Mesendoderm (in vitro differentiated cells): ENCODE results near the gene RSPH1.

Experiments
- DNase-seq: peaks from one replicate; pipeline ENCODE4 v3.0.0; 2013
- H2AK5ac ChIP-seq: 2 replicates; pipeline ENCODE4 v1.6.1; 2013; ENCODE audit warnings: low read length, inconsistent platforms
- H2BK120ac ChIP-seq: 2 replicates; pipeline ENCODE4 v1.6.1; 2013; ENCODE audit warnings: low read depth, mild to moderate bottlenecking, low read length, moderate library complexity, mixed read lengths
- H2BK15ac ChIP-seq: replicated peaks from 2 replicates; pipeline ENCODE4 v1.6.1; 2013; ENCODE audit warnings: low read depth, mild to moderate bottlenecking, moderate library complexity
- H2BK5ac ChIP-seq: 2 replicates; pipeline ENCODE4 v1.6.1; 2013; ENCODE audit warnings: low read length, inconsistent platforms
- H3K18ac ChIP-seq: 2 replicates; pipeline ENCODE4 v1.6.1; 2013; ENCODE audit warnings: mild to moderate bottlenecking, low read length, mixed read lengths
- H3K23ac ChIP-seq: one replicate; pipeline ENCODE4 v1.6.1; 2013; ENCODE audit warnings: low read length
- H3K27ac ChIP-seq: 2 replicates; pipeline ENCODE4 v1.5.1; 2013; ENCODE audit warnings: low read depth, mild to moderate bottlenecking, inconsistent platforms, low read length, moderate library complexity
- H3K27me3 ChIP-seq: 2 replicates; pipeline ENCODE4 v1.6.1; 2013; ENCODE audit warnings: low read length, control low read depth, mild to moderate bottlenecking, inconsistent platforms; ENCODE audit not compliant: insufficient read depth, poor library complexity
- H3K36me3 ChIP-seq: 2 replicates; pipeline ENCODE4 v1.6.1; 2013; ENCODE audit warnings: low read length, inconsistent platforms; ENCODE audit not compliant: control insufficient read depth, insufficient read depth
- H3K4ac ChIP-seq: one replicate; pipeline ENCODE4 v1.6.1; 2013; ENCODE audit warnings: low read depth, mild to moderate bottlenecking, low read length, moderate library complexity
- H3K4me1 ChIP-seq: 2 replicates; pipeline ENCODE4 v1.6.1; 2013; ENCODE audit warnings: low read depth, low read length, inconsistent platforms; ENCODE audit not compliant: control insufficient read depth
- H3K4me2 ChIP-seq: 2 replicates; pipeline ENCODE4 v1.6.1; 2013; ENCODE audit warnings: low read length
- H3K4me3 ChIP-seq: 2 replicates; pipeline ENCODE4 v1.5.1; 2013; ENCODE audit warnings: mild to moderate bottlenecking, low read length
- H3K56ac ChIP-seq: one replicate; pipeline ENCODE4 v1.6.1; 2013; ENCODE audit warnings: low read length
- H3K79me1 ChIP-seq: 2 replicates; pipeline ENCODE4 v1.6.1; 2013; ENCODE audit warnings: low read length, inconsistent platforms
- H3K79me2 ChIP-seq: 2 replicates; pipeline ENCODE4 v1.6.1; 2013; ENCODE audit warnings: mild to moderate bottlenecking, low read length; ENCODE audit not compliant: control insufficient read depth, insufficient read depth
- H3K9ac ChIP-seq: 2 replicates; pipeline ENCODE4 v1.6.1; 2013; ENCODE audit warnings: low read length, inconsistent platforms
- H4K5ac ChIP-seq: one replicate; pipeline ENCODE4 v1.6.1; 2013; ENCODE audit warnings: low read length
- H4K8ac ChIP-seq: one replicate; pipeline ENCODE4 v1.6.1; 2013; ENCODE audit warnings: low read depth, mild to moderate bottlenecking, control low read depth, low read length, moderate library complexity
- WGBS: extraction: QIAGEN DNeasy Blood & Tissue Kit; methylation state at CpG from one replicate; pipeline ENCODE4 v1.1.7; 2013; ENCODE audit warnings: low lambda C conversion rate, missing lambda C conversion rate; ENCODE audit not compliant: insufficient coverage; ENCODE audit errors: extremely low coverage; 5-methylcytosine and 5-hydroxymethylcytosine counted together

Gene RSPH1

GRCh38 chr21:42460391-42461184, 35.4 kb downstream of the RSPH1 start:
- Histone ChIP-seq H3K4me2 (no peak overlapping the region), H3K4ac (no peak overlapping the region), H3K27me3 (no peaks in the 10 kb centered on the region), H4K8ac (no peak overlapping the region), H3K18ac (no peak overlapping the region), H3K27ac (no peak overlapping the region), H4K5ac (no peak overlapping the region), H2BK15ac (no peak overlapping the region), H3K23ac (no peak overlapping the region), H3K79me2 (no peaks in the 10 kb centered on the region), H3K36me3 (no peaks in the 10 kb centered on the region), H3K79me1 (no peaks in the 10 kb centered on the region), H3K9ac (no peak overlapping the region), H3K56ac (no peak overlapping the region), H2BK120ac (no peak overlapping the region), H2AK5ac (peak overlapping the region; percentile 23), H2BK5ac (no peak overlapping the region), H3K4me1 (peaks cover 12% of the 10 kb centered on the region), H3K4me3 (no peak overlapping the region)
- no CpG with 5 or more reads among the region's 14 CpGs for WGBS
- DNase-seq: peak; percentile 78

- Histone ChIP-seq H3K4ac (no peak overlapping the region), H3K36me3 (no peaks in the 10 kb centered on the region), H3K4me3 (no peak overlapping the region), H3K56ac (no peak overlapping the region), H3K79me2 (no peaks in the 10 kb centered on the region), H2AK5ac (no peak overlapping the region), H3K4me1 (peaks cover 11% of the 10 kb centered on the region), H3K9ac (no peak overlapping the region), H2BK120ac (no peak overlapping the region), H3K27me3 (no peaks in the 10 kb centered on the region), H3K79me1 (no peaks in the 10 kb centered on the region), H3K23ac (no peak overlapping the region), H4K8ac (no peak overlapping the region), H3K18ac (no peak overlapping the region), H2BK5ac (no peak overlapping the region), H3K4me2 (no peak overlapping the region), H2BK15ac (no peak overlapping the region), H3K27ac (no peak overlapping the region), H4K5ac (no peak overlapping the region)
- no peak for DNase-seq
- no CpG with 5 or more reads among the region's 11 CpGs for WGBS
These were observed 36.3 kb downstream of the RSPH1 start for GRCh38 chr21:42459546-42460215.

GRCh38 chr21:42459082-42459460, 37.0 kb downstream of the RSPH1 start:
- peak; percentile 60 for DNase-seq
- Histone ChIP-seq H3K27me3 (no peaks in the 10 kb centered on the region), H2BK5ac (no peak overlapping the region), H2BK120ac (no peak overlapping the region), H3K18ac (no peak overlapping the region), H3K23ac (no peak overlapping the region), H3K4me2 (no peak overlapping the region), H3K56ac (no peak overlapping the region), H4K8ac (no peak overlapping the region), H3K36me3 (no peaks in the 10 kb centered on the region), H3K9ac (no peak overlapping the region), H3K4me1 (peaks cover 11% of the 10 kb centered on the region), H3K79me1 (no peaks in the 10 kb centered on the region), H4K5ac (no peak overlapping the region), H3K79me2 (no peaks in the 10 kb centered on the region), H2BK15ac (no peak overlapping the region), H3K4me3 (no peak overlapping the region), H3K4ac (no peak overlapping the region), H3K27ac (no peak overlapping the region), H2AK5ac (no peak overlapping the region)
- no CpG with 5 or more reads among the region's 1 CpG for WGBS

- no peak overlapping the region for H3K56ac ChIP-seq
- H3K4me1 ChIP-seq: no peaks in the 10 kb centered on the region
- H2BK15ac ChIP-seq: no peak overlapping the region
- H3K27me3 ChIP-seq: no peaks in the 10 kb centered on the region
- peak overlapping the region; percentile 18 for H2AK5ac ChIP-seq
- no peak overlapping the region for H4K5ac ChIP-seq
- no peak overlapping the region for H3K27ac ChIP-seq
- no CpG with 5 or more reads among the region's 8 CpGs for WGBS
- no peak overlapping the region for H2BK120ac ChIP-seq
- no peak overlapping the region for H3K18ac ChIP-seq
- no peak overlapping the region for H3K23ac ChIP-seq
- H3K9ac ChIP-seq: no peak overlapping the region
- H4K8ac ChIP-seq: no peak overlapping the region
- no peak overlapping the region for H3K4me2 ChIP-seq
- no peak overlapping the region for H3K4me3 ChIP-seq
- H3K79me1 ChIP-seq: no peaks in the 10 kb centered on the region
- no peaks in the 10 kb centered on the region for H3K36me3 ChIP-seq
- no peak overlapping the region for H3K4ac ChIP-seq
- no peak overlapping the region for H2BK5ac ChIP-seq
- DNase-seq: no peak
- no peaks in the 10 kb centered on the region for H3K79me2 ChIP-seq
These were observed 39.6 kb downstream of the RSPH1 start for GRCh38 chr21:42456457-42456856.

GRCh38 chr21:42455754-42456440, 40.1 kb downstream of the RSPH1 start:
- no peak overlapping the region for H3K4me3 ChIP-seq
- no CpG with 5 or more reads among the region's 10 CpGs for WGBS
- no peak for DNase-seq
- H4K5ac ChIP-seq: no peak overlapping the region
- H3K79me2 ChIP-seq: no peaks in the 10 kb centered on the region
- no peak overlapping the region for H4K8ac ChIP-seq
- H3K36me3 ChIP-seq: no peaks in the 10 kb centered on the region
- no peak overlapping the region for H3K9ac ChIP-seq
- H3K4ac ChIP-seq: no peak overlapping the region
- no peak overlapping the region for H2BK5ac ChIP-seq
- no peak overlapping the region for H3K4me2 ChIP-seq
- no peaks in the 10 kb centered on the region for H3K79me1 ChIP-seq
- H3K23ac ChIP-seq: no peak overlapping the region
- no peak overlapping the region for H2AK5ac ChIP-seq
- H3K4me1 ChIP-seq: no peaks in the 10 kb centered on the region
- no peak overlapping the region for H2BK120ac ChIP-seq
- no peaks in the 10 kb centered on the region for H3K27me3 ChIP-seq
- H3K56ac ChIP-seq: no peak overlapping the region
- H3K27ac ChIP-seq: no peak overlapping the region
- no peak overlapping the region for H3K18ac ChIP-seq
- H2BK15ac ChIP-seq: no peak overlapping the region
